GM18526 (cell line): ENCODE measurements around the gene TBP.

ENCODE experiments used
- POLR2A ChIP-seq: IDR thresholded peaks from 3 replicates; pipeline ENCODE4 v1.6.1; 2011; ENCODE audit not compliant: insufficient read length; ENCODE audit errors: extremely low read depth

The TBP gene

GRCh38 chr6:170583756-170584180 lies 29.6 kb downstream of the TBP start:
- TF ChIP-seq POLR2A = no peak

DNA sequence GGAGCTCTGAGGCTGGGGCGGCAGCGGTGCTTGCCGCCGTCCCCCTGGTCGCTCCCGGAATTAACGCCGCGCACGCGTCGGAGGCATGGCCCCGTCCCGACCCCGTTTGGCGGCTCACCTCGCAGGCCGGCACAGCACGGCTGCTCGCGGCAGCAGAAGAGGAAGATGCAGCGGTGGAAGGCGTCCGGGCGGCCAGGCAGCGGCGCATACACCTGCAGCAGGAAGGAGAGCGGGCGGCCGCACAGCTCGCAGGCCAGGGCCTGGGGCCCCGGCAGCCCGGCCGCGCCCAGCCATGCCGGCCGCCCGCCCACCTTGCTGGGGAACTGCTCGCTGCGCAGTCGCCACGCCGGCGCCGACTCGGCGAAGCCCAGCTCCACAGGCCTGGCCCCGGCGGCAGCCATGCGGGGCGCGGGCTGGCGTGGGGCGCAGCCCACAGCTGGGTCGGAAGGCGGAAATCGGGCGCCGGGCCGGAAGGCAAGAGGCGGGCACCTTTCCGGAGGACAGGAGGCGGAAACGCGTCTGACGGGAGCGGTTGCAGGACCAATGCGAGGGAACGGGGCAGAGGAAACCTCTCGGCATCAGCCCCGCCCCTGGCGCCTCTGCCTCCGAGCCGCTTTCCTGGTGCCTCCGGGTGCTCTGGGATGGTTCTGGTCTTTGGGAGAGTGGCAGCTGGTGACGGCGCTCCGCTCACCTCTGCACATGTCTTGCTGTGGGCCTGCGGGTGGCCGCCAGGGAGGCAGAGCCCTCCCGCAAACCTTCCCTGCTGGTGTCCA lies 30.2 kb downstream of the TBP start, which contains the start of gene PDCD2:
PDCD2 (minus strand) TSS at position 457 of the 773 bp plus-strand sequence; CDS start at position 401, 56 bp downstream.
- peak; percentile 94 for TF ChIP-seq POLR2A

GRCh38 chr6:170584954-170585498 lies 30.9 kb downstream of the TBP start:
- TF ChIP-seq POLR2A = no peak

GRCh38 chr6:170590725-170591124 lies 36.6 kb downstream of the TBP start:
- no peak for TF ChIP-seq POLR2A

DNA sequence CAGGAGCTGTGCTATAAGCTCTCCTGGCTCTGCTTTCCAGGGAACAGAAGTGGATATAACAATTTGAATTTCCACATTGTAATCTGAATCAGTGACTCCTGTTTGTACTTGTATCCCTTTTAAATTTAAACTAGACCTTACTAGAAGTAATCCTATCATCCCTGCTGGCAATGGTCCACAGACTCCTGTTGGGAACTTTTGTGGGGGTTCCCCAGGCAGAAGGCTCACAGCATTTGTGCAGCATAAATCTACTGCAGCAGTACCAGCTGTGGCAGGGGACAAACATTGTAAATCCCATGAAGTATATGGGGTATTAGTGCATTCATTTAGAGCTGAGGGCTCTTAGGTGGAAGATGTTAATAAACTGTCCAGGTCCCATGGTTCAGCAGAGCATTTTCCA lies 42.3 kb downstream of the TBP start:
- TF ChIP-seq POLR2A = no peak

GRCh38 chr6:170597278-170597677 lies 43.1 kb downstream of the TBP start:
- no peak for TF ChIP-seq POLR2A

DNA sequence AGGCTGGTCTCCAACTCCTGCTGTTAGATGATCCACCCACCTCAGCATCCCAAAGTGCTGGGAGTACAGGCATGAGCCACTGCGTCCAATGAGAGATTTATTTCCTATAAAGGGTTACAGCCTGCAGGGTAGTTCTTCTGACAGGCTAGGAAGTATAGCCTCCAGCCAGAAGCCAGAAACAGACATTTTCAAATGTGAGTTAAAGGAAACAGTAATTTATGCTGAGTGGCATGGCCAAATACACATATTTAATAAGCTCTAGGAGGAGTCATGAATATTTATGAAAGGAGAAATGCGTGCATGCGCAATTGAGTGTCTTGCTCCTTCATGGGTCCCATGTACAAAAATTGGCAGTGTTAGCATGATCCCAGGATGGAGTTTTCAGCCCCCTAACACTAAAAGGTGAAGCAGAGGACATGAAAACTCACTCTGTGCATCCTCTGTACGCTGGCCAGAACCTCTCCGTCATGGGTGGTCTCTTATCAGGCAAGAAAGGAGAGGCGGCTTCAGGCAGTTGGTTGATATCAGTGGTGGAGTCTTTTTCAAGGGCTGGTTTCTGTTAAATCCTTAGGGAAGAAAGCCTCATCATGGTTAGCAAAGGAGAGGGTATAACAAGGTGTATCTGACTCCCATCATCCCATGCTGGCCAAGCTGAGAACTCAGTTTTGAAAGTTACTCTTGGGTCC lies 51.5 kb downstream of the TBP start:
- no peak for TF ChIP-seq POLR2A
